K562 (cell line): ENCODE results near the gene OSCP1. TPM values are rescaled to one million over a fixed set of nuclear protein-coding genes. Genes with fewer than 3 reads are reported as not detected.

Source experiments
- ATF6 ChIP-seq: sonication (generic); formaldehyde crosslinking; IDR thresholded peaks from 2 replicates; pipeline ENCODE4 v1.4.0; 2020; ENCODE audit warnings: mild to moderate bottlenecking, missing genetic modification reagents
- BCLAF1 ChIP-seq, 2 experiments: fragments of 450-650 bp in 1 of 2; IDR thresholded peaks; 2 replicates each; pipeline ENCODE4 v1.6.1; 2011 to 2017; ENCODE audit warnings: low read depth in 2 of 2, antibody characterized with exemption in 1 of 2, borderline replicate concordance in 1 of 2, low read length in 1 of 2, mild to moderate bottlenecking in 1 of 2, mixed read lengths in 1 of 2; ENCODE audit not compliant: control insufficient read depth in 1 of 2
- E2F5 ChIP-seq: sonication (generic); formaldehyde crosslinking; IDR thresholded peaks from 2 replicates; pipeline ENCODE4 v1.8.0; 2022; ENCODE audit warnings: mild to moderate bottlenecking, missing genetic modification reagents
- FOXJ2 ChIP-seq: fragments of 200-800 bp; sonication (Bioruptor generic); IDR thresholded peaks from 2 replicates; pipeline ENCODE4 v1.6.1; 2016; ENCODE audit warnings: missing genetic modification characterization, missing compliant biosample characterization
- GABPA ChIP-seq: fragments of 200-800 bp; sonication (Bioruptor generic); conservative IDR thresholded peaks from 2 replicates; pipeline ENCODE4 v1.6.1; 2016; ENCODE audit warnings: low read depth, missing genetic modification characterization, missing compliant biosample characterization
- HBP1 ChIP-seq: fragments of 450-650 bp; formaldehyde crosslinking; IDR thresholded peaks from 2 replicates; pipeline ENCODE4 v1.4.0; 2022; ENCODE audit warnings: missing genetic modification characterization
- HES1 ChIP-seq: fragments of 450-650 bp; IDR thresholded peaks from 2 replicates; pipeline ENCODE4 v1.6.1; 2016; ENCODE audit warnings: low read depth, mild to moderate bottlenecking, moderate library complexity
- HMG20A ChIP-seq: fragments of 450-650 bp; formaldehyde crosslinking; conservative IDR thresholded peaks from 2 replicates; pipeline ENCODE4 v1.4.0; 2020; ENCODE audit warnings: mild to moderate bottlenecking, mixed read lengths
- MTA3 ChIP-seq: fragments of 450-650 bp; formaldehyde crosslinking; IDR thresholded peaks from 2 replicates; pipeline ENCODE4 v1.6.1; 2017; ENCODE audit warnings: mild to moderate bottlenecking, borderline replicate concordance
- MXI1 ChIP-seq: IDR thresholded peaks from 2 replicates; pipeline ENCODE4 v1.6.1; 2011; ENCODE audit warnings: low read depth, mild to moderate bottlenecking, improper control_type of control experiment, low read length
- NCOA6 ChIP-seq: fragments of 450-650 bp; IDR thresholded peaks from 2 replicates; pipeline ENCODE4 v1.6.1; 2017; ENCODE audit warnings: mild to moderate bottlenecking
- PHTF2 ChIP-seq: fragments of 250-450 bp; sonication (Bioruptor Pico); IDR thresholded peaks from 2 replicates; pipeline ENCODE4 v1.5.0; 2021; ENCODE audit warnings: mild to moderate bottlenecking
- POLR2AphosphoS5 ChIP-seq: IDR thresholded peaks from 2 replicates; pipeline ENCODE4 v1.6.1; 2011; ENCODE audit warnings: mild to moderate bottlenecking, low read depth, low read length, moderate library complexity; ENCODE audit not compliant: control insufficient read depth, insufficient read depth
- PTBP1 ChIP-seq: fragments of 200-400 bp; formaldehyde crosslinking; IDR thresholded peaks from 2 replicates; pipeline ENCODE4 v1.6.1; 2017; ENCODE audit warnings: low read depth, low read length
- SAFB ChIP-seq: fragments of 200-400 bp; formaldehyde crosslinking; IDR thresholded peaks from 2 replicates; pipeline ENCODE4 v1.6.1; 2017; ENCODE audit warnings: low read depth, low read length, borderline replicate concordance
- ZNF512 ChIP-seq: IDR thresholded peaks from 2 replicates; pipeline ENCODE4 v1.6.1; 2016; ENCODE audit warnings: missing genetic modification characterization, missing compliant biosample characterization
- ZNF699 ChIP-seq: fragments of 250-450 bp; sonication (Bioruptor Pico); IDR thresholded peaks from 2 replicates; pipeline ENCODE4 v1.8.0; 2021; ENCODE audit warnings: mild to moderate bottlenecking, moderate library complexity; ENCODE audit not compliant: insufficient replicate concordance
- polyA plus RNA-seq, 8 experiments: library from polyadenylated mRNA; depleted of rRNA in 4 of 8; stranded (reverse) in 5 of 8; unstranded in 3 of 8; fragments of >200 nt; fragmentation: Nextera tagmentation in 2 of 8; fragmentation: Illumina TruSeq in 1 of 8; extraction: Ambion mirVana in 2 of 8; extraction: Trizol in 1 of 8; gene quantifications; 2 replicates each; pipeline versions ENCODE4 v1.2.1 to v1.2.3, GENCODE V29; 2011 to 2014; ENCODE audit warnings: inconsistent platforms in 1 of 8, missing spikeins in 1 of 8
- total RNA-seq, 7 experiments: library from RNA; depleted of rRNA in 6 of 7; stranded (reverse); fragments of >200 nt in 6 of 7; fragmentation: Illumina TruSeq in 2 of 7; extraction: Trizol in 2 of 7; gene quantifications; 2 replicates each; pipeline versions ENCODE4 v1.2.1 to v1.2.3, GENCODE V29; 2011 to 2021; ENCODE audit warnings: low replicate concordance in 1 of 7

Gene OSCP1
- total and polyA plus RNA-seq, 9 of the 15 experiments (the other 6 are each of a cell fraction or from before 2014, with no cell fraction given) = 0.15 to 0.40 (median 0.33) TPM; not detected in 5

- TF ChIP-seq HES1 (no peak), NCOA6 (no peak), GABPA (tag) (no peak), PTBP1 (no peak), HMG20A (CRISPR knock-in tag) (no peak), E2F5 (CRISPR knock-in tag) (no peak), BCLAF1 (IDR thresholded peaks at IDR 0.05; ENCODE audit: borderline replicate concordance in 1 of 2, control insufficient read depth in 1 of 2, low read depth in 2 of 2, low read length in 1 of 2) (no peak), ZNF512 (peak; percentile 85), ATF6 (CRISPR knock-in tag) (no peak), ZNF699 (CRISPR knock-in tag) (no peak), POLR2AphosphoS5 (no peak), SAFB (no peak), MTA3 (no peak), PHTF2 (CRISPR knock-in tag) (no peak), FOXJ2 (tag) (no peak), HBP1 (CRISPR knock-in tag) (peak; percentile 73; the same call in 1 of the 2 replicates), MXI1 (no peak)
Measured at GRCh38 chr1:36406440-36406839, 43.8 kb downstream of the OSCP1 start (continued).
